NK-92 (cell line): ENCODE results near the gene CACNA1C.

Source experiments
- DNase-seq: peaks from one replicate; lab custom pipeline; 2025; ENCODE audit not compliant: unreplicated experiment; lab: John Stamatoyannopoulos, UW

Gene CACNA1C

DNA sequence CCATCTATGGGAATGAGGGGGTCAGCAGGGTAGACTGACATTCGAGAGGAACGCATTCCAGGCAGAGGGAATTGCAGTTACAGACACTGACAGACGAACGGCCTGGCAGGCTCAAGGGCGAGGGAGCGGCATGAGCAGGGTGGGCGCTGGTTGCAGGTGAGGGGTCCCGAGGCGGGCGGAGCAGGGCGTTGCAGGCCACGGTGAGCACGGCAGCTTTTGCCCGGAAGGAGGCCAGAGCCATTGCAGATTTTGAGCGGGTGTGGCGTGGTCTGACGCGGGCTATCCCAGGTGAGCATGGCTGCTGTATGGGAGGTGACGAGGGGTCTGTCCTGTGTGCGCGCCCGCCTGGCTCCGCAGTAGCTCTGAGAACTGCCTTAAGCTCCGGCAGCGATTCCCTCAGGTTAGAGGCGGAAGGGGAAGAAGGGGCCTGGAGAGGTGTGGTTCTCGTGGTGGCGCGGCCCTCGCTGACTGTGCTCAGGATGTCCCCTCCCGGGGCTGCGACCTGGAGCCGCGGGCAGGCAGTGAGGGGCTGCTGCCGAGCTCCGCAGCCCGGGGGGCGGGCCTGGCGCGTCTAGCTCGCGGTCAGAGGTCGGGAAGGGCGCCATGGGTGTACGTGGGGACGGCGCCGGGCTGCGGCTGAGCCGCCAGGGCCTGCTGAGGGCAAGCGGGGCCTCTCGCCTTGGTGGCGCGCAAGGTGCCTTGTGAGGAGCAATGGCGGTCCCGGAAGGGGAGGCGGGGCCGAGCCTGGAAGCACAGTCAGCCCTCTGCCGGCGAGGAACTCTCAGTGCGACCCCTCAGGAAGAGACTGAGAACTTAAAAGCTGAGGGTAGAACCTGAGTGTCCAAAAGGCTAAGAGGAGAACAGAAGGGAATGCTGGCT is 177.1 kb downstream of the CACNA1C start:
- DNase-seq = no peak

GRCh38 chr12:2231011-2231595 is 178.3 kb downstream of the CACNA1C start:
- no peak for DNase-seq

GRCh38 chr12:2231956-2232355 is 179.2 kb downstream of the CACNA1C start:
- DNase-seq = no peak

DNA sequence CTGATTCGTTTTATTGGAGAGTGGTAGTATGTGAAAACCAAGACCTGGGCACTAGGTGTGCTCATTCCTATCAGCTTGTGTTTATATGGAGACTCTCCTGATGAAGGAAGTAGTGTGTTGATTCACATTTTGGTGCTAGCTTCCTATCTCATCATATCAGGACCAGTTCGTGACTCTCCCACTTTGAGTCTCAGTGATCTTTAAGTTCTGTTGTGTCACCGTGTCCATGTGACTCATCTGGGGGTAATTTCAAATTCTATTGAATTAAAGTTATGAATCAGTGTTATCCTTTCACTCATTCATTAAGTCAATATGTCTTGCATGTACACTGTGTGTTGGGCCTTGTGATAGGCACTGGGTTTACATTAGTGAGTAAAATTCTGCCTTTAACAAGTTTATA is 180.2 kb downstream of the CACNA1C start:
- DNase-seq = no peak

- DNase-seq = no peak
Observed at GRCh38 chr12:2234091-2234490, 181.3 kb downstream of the CACNA1C start.

DNA sequence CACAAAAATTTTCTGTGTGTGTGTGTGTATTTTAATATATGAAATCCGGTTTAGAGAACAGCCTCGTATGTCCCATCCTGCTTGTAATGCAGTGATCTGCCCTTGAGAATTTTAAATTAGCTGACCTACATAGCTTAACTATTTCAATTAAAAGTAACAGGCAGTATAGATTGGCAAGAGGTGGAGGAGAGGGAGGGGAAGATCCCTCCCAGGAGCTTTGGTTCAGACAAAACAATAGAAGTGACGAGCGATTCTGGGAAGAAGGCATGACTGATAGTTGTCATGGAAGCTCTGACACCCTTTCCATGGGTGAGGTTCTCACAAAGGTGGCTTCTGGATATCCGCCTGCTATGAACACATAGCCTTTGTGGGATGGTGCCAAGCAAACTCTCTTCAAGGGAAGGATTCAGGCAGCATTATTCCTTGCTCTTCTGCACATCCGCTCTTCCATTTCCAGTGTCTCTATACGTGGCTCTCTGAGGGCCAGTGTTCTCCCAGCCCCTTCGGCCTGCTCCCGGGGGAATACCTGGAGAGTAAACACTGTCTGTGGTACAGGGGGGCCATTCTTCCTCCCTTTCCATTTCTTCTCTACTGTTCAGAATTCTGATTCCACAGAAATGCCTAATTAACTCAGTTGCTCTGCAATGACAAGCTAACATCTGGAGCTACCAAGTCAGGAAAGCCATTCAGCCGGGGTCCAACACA is 182.0 kb downstream of the CACNA1C start:
- DNase-seq = no peak

DNA sequence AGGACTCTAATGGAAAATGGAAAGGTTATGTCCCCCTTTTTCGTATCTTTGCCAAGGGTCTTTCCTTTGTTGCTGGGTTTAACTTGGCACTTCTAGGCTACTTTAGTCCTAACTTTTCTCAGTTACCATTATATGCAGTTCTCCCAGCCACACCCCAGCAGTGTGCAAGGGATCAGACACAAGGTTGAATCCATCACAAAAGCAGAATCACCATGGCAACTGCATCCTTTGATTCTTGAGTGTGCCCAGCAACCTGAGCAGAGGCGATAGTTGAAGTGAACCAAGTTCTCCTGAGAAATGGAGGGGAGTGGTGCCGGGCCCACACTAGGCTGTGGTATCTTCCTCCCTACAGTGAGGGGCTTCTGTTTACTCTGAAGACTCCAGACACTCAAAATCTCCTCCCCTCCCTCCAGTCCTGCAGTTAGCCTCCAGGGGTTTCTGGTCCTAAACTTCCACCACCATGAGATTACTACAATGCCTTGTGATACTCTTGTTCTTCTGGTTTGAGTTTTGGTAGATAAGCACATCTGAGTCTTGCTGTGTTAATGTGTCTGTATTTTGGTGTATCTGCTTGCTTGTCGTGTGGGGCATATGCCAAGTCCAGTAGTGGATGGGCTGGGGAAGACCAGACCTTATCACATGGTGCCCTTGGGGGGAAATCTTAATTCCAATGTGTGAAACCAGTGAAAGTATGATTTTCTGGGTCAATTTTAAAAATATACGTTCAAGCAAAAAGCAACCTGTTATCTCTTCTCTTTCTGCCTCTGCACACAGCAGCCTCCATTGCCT is 183.9 kb downstream of the CACNA1C start:
- no peak for DNase-seq

DNA sequence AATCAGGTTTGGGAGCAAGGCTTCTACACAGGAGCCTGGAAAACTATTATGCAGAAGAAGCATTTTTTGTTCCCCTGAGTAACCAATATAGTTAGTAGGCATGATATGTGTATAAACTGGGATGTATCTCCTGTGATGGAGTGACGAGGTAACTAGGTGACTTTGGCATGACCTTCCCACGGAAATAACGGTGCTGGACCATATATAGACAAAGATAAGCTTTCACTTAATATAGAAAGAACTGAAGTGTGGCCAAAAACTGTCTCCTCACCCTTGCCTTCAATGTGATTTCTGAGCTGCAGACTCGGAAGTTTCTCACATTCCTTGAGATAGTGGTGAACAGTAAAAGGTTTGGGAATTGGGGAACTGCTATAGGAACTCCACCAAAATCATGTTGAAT is 185.3 kb downstream of the CACNA1C start:
- DNase-seq = no peak

GRCh38 chr12:2239381-2239871 is 186.6 kb downstream of the CACNA1C start:
- DNase-seq = no peak

DNA sequence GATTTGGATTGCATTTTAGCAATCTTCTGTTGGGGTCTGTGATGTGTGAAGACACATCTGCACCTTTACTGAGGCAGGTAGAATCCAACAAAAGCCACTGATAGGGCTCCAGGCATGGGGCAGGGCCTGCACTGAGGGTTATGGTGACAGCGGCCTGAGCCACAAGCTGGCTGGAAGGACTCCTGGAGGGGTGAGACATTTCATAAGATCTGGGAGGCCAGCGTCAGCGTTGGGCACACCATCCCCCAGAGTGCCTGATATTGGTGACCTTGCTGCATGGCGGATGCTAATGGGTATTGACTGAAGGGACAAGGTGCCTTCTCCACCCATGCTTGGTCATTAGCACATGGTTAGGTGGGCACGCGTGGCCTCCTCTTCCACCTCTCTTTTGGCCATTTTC is 187.6 kb downstream of the CACNA1C start:
- no peak for DNase-seq

GRCh38 chr12:2240984-2241383 is 188.2 kb downstream of the CACNA1C start:
- no peak for DNase-seq

DNA sequence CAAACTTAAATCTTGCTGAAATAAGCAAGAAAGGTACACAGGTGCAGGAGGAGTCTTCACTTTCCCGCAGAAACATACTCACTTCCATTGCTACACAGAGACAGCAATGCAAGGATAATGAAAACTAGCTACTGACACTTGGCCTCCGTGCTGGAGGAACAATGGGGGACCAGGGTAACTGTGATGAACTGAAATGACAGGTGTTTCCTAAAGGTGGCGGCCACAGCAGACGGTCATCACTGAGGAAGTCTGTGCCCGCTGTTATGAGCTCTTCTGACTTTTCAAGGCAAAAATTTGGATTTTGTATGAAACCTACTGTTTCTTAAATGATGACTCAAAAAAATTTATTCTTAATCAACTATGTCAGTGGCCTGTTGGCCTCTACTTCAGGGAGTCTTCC is 189.4 kb downstream of the CACNA1C start:
- DNase-seq = no peak

- no peak for DNase-seq
Observed at GRCh38 chr12:2242816-2243215, 190.0 kb downstream of the CACNA1C start.

DNA sequence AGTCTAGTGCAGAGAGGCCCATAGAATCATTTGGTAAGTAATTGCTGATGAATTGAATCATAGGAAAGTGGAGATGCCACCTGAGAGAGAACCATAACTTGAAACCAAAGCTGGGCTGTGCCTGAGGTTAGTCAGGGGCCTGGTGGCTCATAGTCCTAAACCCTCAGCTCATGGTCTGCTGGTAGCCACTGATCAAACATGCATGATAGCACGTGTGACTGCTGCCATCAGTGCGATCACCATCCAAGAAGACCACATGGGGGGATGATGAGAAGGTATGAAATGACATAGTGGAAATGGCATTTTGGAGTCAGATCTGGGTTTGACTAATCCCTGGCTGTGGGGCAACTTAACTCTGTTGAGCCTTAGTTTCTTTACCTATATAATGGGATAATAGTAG is 190.5 kb downstream of the CACNA1C start:
- no peak for DNase-seq

GRCh38 chr12:2244013-2244861 is 191.4 kb downstream of the CACNA1C start:
- DNase-seq = no peak

- no peak for DNase-seq
Observed at GRCh38 chr12:2246358-2246757, 193.6 kb downstream of the CACNA1C start.

DNA sequence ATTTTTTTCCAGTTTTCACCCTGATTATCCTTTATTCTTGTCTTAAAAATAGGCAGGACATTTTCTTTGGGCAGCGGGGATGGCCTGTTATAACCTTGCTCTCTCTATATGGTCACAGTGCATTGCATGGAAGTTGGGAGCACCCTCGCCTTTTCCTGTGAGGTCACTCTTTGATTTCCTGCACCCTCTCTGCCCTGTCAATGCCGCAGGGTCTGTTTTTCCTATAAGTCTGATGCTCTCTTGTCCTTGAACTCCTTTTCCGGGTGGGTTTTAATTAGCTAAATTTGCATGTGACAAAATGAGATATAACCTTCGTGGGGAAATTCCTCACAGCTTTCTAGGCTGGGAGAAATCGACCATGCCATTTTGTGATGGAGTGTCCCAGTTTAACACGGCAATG is 194.3 kb downstream of the CACNA1C start:
- DNase-seq = no peak

DNA sequence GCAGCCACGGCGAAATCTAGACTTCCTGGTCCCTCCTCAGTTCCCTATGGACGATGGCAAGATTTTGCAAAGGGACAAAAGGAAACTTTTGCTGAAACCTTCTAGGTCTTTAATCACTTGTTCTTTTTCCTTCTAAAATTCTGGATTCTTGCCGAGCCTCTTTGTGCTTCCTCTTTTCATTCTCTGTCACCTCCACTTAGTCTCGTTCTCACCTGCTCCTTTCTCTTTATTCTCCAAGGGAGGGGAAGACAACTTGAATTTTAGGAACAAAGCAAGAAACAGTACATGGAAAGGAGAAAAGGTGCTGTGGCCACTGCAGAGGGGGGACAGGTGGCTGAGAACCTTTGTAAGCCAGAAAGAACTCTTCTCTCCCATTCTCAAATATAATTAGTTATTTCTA is 194.8 kb downstream of the CACNA1C start:
- no peak for DNase-seq

DNA sequence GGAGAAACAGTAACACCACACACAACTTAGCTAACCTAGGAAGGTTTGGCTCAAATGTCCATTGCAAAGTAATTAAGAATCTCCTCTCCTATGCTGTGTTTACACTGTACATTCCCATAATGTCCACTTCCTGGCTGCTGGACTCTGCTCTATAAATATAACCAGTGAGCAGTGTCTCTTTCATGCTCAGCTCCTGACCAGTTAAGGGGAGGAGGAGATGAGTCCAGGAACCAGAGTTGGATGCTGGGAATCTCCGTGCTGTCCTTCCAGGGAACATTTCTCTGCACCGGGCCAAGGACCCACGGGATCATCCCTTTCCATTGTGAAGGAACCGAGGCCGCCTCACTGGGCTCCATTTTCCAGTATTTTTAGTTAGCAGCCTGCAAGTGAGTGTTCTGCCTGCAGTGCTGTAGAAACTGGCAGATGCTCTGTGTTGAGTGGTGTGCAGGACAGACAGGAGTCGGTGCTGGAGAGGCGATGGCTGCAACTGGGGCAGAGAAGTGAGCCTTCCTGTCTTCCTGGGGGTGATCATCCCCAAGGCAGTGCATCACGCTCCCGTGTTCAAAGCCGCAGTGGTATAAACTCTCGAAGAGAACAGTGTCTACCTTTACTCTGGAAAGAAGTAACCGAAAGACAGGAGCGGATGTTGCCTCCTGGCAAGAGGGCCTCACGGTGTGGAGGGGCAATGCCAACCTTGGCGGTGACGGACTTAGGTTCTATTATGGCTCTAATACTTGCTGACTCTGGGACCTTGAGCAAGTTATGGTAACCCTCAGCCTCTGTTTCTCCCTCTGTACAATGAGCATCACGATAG is 195.5 kb downstream of the CACNA1C start:
- no peak for DNase-seq
